DND-41 (cell line): Measurements from ENCODE around the gene UVSSA.

Experiments used
- ATAC-seq: fragments of 200-7000 bp; cut with Tn5 transposase; 3 replicates; pipeline ENCODE4 v1.9.1; 2021; ENCODE audit warnings: low read depth; ENCODE audit not compliant: insufficient read depth
- DNase-seq: peaks from one replicate; pipeline ENCODE4 v3.0.0-alpha.2; 2020
- H2AFZ ChIP-seq: 2 replicates; pipeline ENCODE4 v1.6.0; 2012; ENCODE audit warnings: low read depth, low read length
- H3K27ac ChIP-seq: 2 replicates; pipeline ENCODE4 v1.5.1; 2012; ENCODE audit warnings: low read length, inconsistent platforms
- H3K27me3 ChIP-seq: fragments of 200-600 bp; sonication (generic); 2 replicates; pipeline ENCODE4 v1.6.0; 2012; ENCODE audit warnings: low read length, mild to moderate bottlenecking, inconsistent platforms; ENCODE audit not compliant: insufficient read depth, poor library complexity
- H3K36me3 ChIP-seq: 2 replicates; pipeline ENCODE4 v1.5.1; 2012; ENCODE audit warnings: low read length, inconsistent platforms; ENCODE audit not compliant: insufficient read depth
- H3K4me1 ChIP-seq: 2 replicates; pipeline ENCODE4 v1.5.1; 2012; ENCODE audit warnings: mild to moderate bottlenecking, low read length; ENCODE audit not compliant: insufficient read depth
- H3K4me2 ChIP-seq: 2 replicates; pipeline ENCODE4 v1.6.0; 2012; ENCODE audit warnings: mild to moderate bottlenecking, moderate library complexity, low read length, inconsistent platforms; ENCODE audit not compliant: insufficient read depth
- H3K4me3 ChIP-seq, 2 experiments: fragments of 200-600 bp in 1 of 2; shearing (Covaris generic) in 1 of 2; 2 replicates each; pipeline ENCODE4 v1.5.1; 2012 to 2016; ENCODE audit warnings: inconsistent platforms in 2 of 2, low read length in 2 of 2, mild to moderate bottlenecking in 2 of 2, low read depth in 1 of 2, moderate library complexity in 1 of 2
- H3K79me2 ChIP-seq: 2 replicates; pipeline ENCODE4 v1.6.0; 2012; ENCODE audit warnings: low read length, inconsistent platforms; ENCODE audit not compliant: insufficient read depth
- H3K9ac ChIP-seq: 2 replicates; pipeline ENCODE4 v1.6.0; 2012; ENCODE audit warnings: low read depth, mild to moderate bottlenecking, inconsistent platforms, low read length, moderate library complexity
- H3K9me3 ChIP-seq: 2 replicates; pipeline ENCODE4 v1.5.1; 2012; ENCODE audit warnings: low read length, moderate library complexity, mild to moderate bottlenecking, inconsistent platforms; ENCODE audit not compliant: insufficient read depth, severe bottlenecking
- H4K20me1 ChIP-seq: 2 replicates; pipeline ENCODE4 v1.6.0; 2012; ENCODE audit warnings: low read length; ENCODE audit not compliant: insufficient read depth
- CTCF ChIP-seq: IDR thresholded peaks from 2 replicates; pipeline ENCODE4 v1.5.1; 2012; ENCODE audit warnings: borderline replicate concordance, low read length, moderate library complexity, mild to moderate bottlenecking; ENCODE audit not compliant: poor library complexity, severe bottlenecking; ENCODE audit errors: extremely low read depth
- EZH2 ChIP-seq: IDR thresholded peaks from 3 replicates; pipeline ENCODE4 v1.6.1; 2012; ENCODE audit warnings: borderline replicate concordance, low read depth, mild to moderate bottlenecking, moderate library complexity, low read length, inconsistent platforms; ENCODE audit not compliant: severe bottlenecking

Gene UVSSA

GRCh38 chr4:1305781-1306455 is 41.1 kb upstream of the UVSSA start:
- Histone ChIP-seq H3K4me1 (no peaks in the 10 kb centered on the region), H3K4me2 (no peak overlapping the region), H3K27me3 (no peaks in the 10 kb centered on the region), H3K4me3 (no peak overlapping the region), H3K9ac (no peak overlapping the region), H3K27ac (no peak overlapping the region), H2AFZ (no peak overlapping the region), H3K9me3 (no peaks in the 10 kb centered on the region), H3K36me3 (peaks cover 37% of the 10 kb centered on the region), H3K79me2 (peaks cover 97% of the 10 kb centered on the region), H4K20me1 (peaks cover 78% of the 10 kb centered on the region)
- ATAC-seq (no peak), DNase-seq (no peak)
- TF ChIP-seq EZH2: no peak
- no peak for TF ChIP-seq CTCF

GRCh38 chr4:1307951-1308735 is 38.9 kb upstream of the UVSSA start:
- Histone ChIP-seq H3K9ac (no peak overlapping the region), H3K4me3 (no peak overlapping the region), H3K9me3 (no peaks in the 10 kb centered on the region), H3K4me2 (no peak overlapping the region), H3K4me1 (no peaks in the 10 kb centered on the region), H3K27ac (no peak overlapping the region), H3K79me2 (peaks cover 98% of the 10 kb centered on the region), H3K27me3 (no peaks in the 10 kb centered on the region), H2AFZ (no peak overlapping the region), H4K20me1 (peaks cover 83% of the 10 kb centered on the region), H3K36me3 (peaks cover 49% of the 10 kb centered on the region)
- TF ChIP-seq CTCF (no peak), EZH2 (no peak)
- no peak for ATAC-seq
- DNase-seq: no peak

GRCh38 chr4:1309261-1310010 is 37.6 kb upstream of the UVSSA start:
- Histone ChIP-seq H3K4me2 (no peak overlapping the region), H3K9ac (no peak overlapping the region), H3K4me3 (no peak overlapping the region), H4K20me1 (peaks cover 78% of the 10 kb centered on the region), H3K79me2 (peaks cover 89% of the 10 kb centered on the region), H3K4me1 (no peaks in the 10 kb centered on the region), H3K36me3 (peaks cover 58% of the 10 kb centered on the region), H3K27ac (no peak overlapping the region), H3K27me3 (no peaks in the 10 kb centered on the region), H2AFZ (no peak overlapping the region), H3K9me3 (no peaks in the 10 kb centered on the region)
- no peak for ATAC-seq
- no peak for DNase-seq
- TF ChIP-seq CTCF (no peak), EZH2 (no peak)
